Adrenal gland (tissue), 12 donors: ENCODE measurements around the gene PDE7B. TPM values are rescaled to one million over a fixed set of nuclear protein-coding genes. Genes with fewer than 3 reads are reported as not detected.

Source experiments
- DNase-seq, 7 donors: peaks; one replicate each; pipeline ENCODE4 v3.0.0-alpha.2; 2019 to 2020
- H3K27ac ChIP-seq, 5 donors: fragments of 200-600 bp; sonication (generic) in 4 of 5; 1 replicate in 3 of 5; 2 replicates in 2 of 5; pipeline versions ENCODE4 v1.5.1 to v1.8.0; 2016 to 2020; ENCODE audit warnings: mild to moderate bottlenecking in 1 of 5
- H3K27me3 ChIP-seq: fragments of 200-600 bp; 2 replicates; pipeline ENCODE4 v1.8.0; 2021
- H3K36me3 ChIP-seq, 2 donors: fragments of 200-600 bp; replicated peaks in 1 of 2; 1 replicate in 1 of 2; 2 replicates in 1 of 2; pipeline versions ENCODE4 v1.5.1 to v1.8.0; 2018 to 2022
- H3K4me1 ChIP-seq, 2 donors: fragments of 200-600 bp; replicated peaks in 1 of 2; 1 replicate in 1 of 2; 2 replicates in 1 of 2; pipeline versions ENCODE4 v1.5.1 to v1.8.0; 2018 to 2021
- H3K4me3 ChIP-seq, 4 donors: fragments of 200-600 bp; sonication (generic) in 3 of 4; one replicate each; pipeline ENCODE4 v1.5.1; 2016 to 2018
- H3K9me3 ChIP-seq, 3 donors: fragments of 200-600 bp; sonication (generic) in 1 of 3; replicated peaks in 1 of 3; 1 replicate in 2 of 3; 2 replicates in 1 of 3; pipeline versions ENCODE4 v1.5.1 to v1.8.0; 2016 to 2021
- POLR2A ChIP-seq, 2 donors: fragments of 450-650 bp; IDR thresholded peaks; one replicate each; pipeline ENCODE4 v1.6.1; 2017; ENCODE audit warnings: antibody characterized with exemption in 2 of 2, mild to moderate bottlenecking in 2 of 2, moderate library complexity in 1 of 2
- WGBS, 4 donors: extraction: QIAGEN DNeasy Blood & Tissue Kit in 2 of 4; methylation state at CpG; one replicate each; pipeline versions ENCODE4 v1.1.5 to v1.1.7; 2013 to 2017; 5-methylcytosine and 5-hydroxymethylcytosine counted together
- intact Hi-C, 2 donors: fragments of 100-400 bp; cut with DNase I; formaldehyde crosslinking; loops; one replicate each; pipeline versions ENCODE4 v1.14.1 to v1.15.0; 2022 to 2023
- polyA plus RNA-seq, 3 donors: library from polyadenylated mRNA; stranded (reverse); fragments of 200-250 nt in 2 of 3; fragments of 350-450 nt in 1 of 3; fragmentation: Illumina TruSeq in 1 of 3; extraction: RNeasy Lipid Tissue Mini Kit (QIAGEN cat#74804) in 1 of 3; gene quantifications; one replicate each; pipeline ENCODE4 v1.2.3, GENCODE V29; 2013 to 2014
- total RNA-seq, 9 donors: library from RNA; depleted of rRNA in 4 of 9; stranded (reverse); fragments of >200 nt in 4 of 9; fragments of 120-200 nt in 1 of 9; fragmentation: NEBNext Ultra II Directional in 1 of 9; extraction: Animal tissue kit (Norgen Biotek cat#: 25700) in 1 of 9; gene quantifications; one replicate each; pipeline versions ENCODE4 v1.1.0 to v1.2.4, GENCODE V29; 2013 to 2023
- TF ChIP-seq, protein P1 (sequence below), 6 experiments: fragments of 450-650 bp in 4 of 6; fragments of 200-600 bp in 2 of 6; sonication (generic) in 1 of 6; IDR thresholded peaks; 1 replicate in 5 of 6; 2 replicates in 1 of 6; pipeline versions ENCODE4 v1.5.1 to v1.8.0; 2016 to 2021; ENCODE audit warnings: antibody characterized with exemption in 6 of 6, mild to moderate bottlenecking in 2 of 6, moderate library complexity in 1 of 6
- donor health status: healthy with polysubstance abuse.
- donor health status: Bipolar disorder and iron deficiency.
- donor health status: DM: yes; HTN: yes; CAD: no.
- donor health status: DM: no; HTN: no; CAD: no.
- donor health status: DM: no; HTN: no; CAD: no.
- donor health status: DM: yes; HTN: yes; CAD: no.

Gene PDE7B
- total and polyA plus RNA-seq, 12 donors, result 1.3 to 11.5 (median 5.2) TPM

DNA sequence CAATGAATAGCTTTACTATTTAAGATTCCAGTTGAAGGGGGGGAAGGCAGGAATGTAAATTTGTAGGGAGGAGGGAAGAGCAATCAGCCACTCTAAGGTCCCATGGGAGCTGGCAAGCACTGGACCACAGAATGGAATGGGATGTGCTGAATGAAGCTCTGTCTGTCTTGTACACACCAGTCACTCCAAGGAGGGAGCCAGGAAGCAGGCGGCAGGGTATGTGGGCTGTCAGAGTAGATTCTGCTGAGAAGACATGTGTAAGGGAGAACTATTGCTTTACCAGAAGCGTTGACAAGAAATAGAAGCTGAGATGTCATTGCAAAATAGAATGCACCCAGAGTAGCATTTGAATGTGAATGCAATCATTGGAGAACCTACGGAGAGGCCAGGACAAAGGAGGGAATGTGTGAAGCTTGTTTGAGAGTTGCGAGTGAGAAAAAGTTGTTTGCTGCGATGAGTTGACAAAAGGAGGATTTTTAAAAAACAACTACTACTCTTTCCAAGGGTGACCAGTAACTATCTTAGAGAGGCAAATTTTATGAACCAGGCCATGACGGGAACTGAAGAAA is 25.2 kb upstream of the PDE7B start:
- no peaks in the 10 kb centered on the region for H3K4me1 ChIP-seq
- 84 to 91% (median 88%) methylated on average over 6 of the region's 6 CpGs for WGBS, 4 donors
- H3K27me3 ChIP-seq, result no peaks in the 10 kb centered on the region
- TF ChIP-seq, protein P1, sequence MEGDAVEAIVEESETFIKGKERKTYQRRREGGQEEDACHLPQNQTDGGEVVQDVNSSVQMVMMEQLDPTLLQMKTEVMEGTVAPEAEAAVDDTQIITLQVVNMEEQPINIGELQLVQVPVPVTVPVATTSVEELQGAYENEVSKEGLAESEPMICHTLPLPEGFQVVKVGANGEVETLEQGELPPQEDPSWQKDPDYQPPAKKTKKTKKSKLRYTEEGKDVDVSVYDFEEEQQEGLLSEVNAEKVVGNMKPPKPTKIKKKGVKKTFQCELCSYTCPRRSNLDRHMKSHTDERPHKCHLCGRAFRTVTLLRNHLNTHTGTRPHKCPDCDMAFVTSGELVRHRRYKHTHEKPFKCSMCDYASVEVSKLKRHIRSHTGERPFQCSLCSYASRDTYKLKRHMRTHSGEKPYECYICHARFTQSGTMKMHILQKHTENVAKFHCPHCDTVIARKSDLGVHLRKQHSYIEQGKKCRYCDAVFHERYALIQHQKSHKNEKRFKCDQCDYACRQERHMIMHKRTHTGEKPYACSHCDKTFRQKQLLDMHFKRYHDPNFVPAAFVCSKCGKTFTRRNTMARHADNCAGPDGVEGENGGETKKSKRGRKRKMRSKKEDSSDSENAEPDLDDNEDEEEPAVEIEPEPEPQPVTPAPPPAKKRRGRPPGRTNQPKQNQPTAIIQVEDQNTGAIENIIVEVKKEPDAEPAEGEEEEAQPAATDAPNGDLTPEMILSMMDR (IDR thresholded peaks at IDR 0.05), result no peak
- no peak for TF ChIP-seq POLR2A (IDR thresholded peaks at IDR 0.05)
- no peak for DNase-seq
- no peak overlapping the region for H3K27ac ChIP-seq
- H3K9me3 ChIP-seq, result no peaks in the 10 kb centered on the region
- H3K36me3 ChIP-seq, result no peaks in the 10 kb centered on the region
- intact Hi-C loops, result no loop called here
- H3K4me3 ChIP-seq, result no peak overlapping the region

DNA sequence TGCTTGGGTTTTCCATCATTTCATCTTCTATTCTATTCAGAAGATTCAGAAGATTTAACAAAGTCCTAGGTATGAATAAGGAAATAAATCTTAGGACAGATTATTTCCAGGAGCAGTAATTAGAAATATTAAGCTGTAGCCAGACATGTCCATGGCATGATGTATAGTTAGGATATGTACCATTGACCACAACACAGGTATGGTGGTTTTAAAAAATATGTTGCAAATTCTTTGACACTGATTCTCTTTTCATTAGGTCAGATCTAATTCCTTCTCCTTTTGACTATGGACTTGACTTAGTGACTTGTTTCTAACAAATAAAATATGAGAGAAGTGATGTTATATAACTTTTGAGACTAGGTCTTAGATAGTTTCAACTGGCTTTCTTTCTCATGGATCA is 23.5 kb upstream of the PDE7B start:
- Histone ChIP-seq H3K4me3 (no peak overlapping the region), H3K9me3 (no peaks in the 10 kb centered on the region), H3K27ac (no peak overlapping the region), H3K36me3 (no peaks in the 10 kb centered on the region), H3K4me1 (no peaks in the 10 kb centered on the region), H3K27me3 (no peaks in the 10 kb centered on the region)
- no peak for DNase-seq
- TF ChIP-seq POLR2A (IDR thresholded peaks at IDR 0.05), result no peak
- TF ChIP-seq, protein P1 (IDR thresholded peaks at IDR 0.05), result no peak
- intact Hi-C loops, result no loop called here

DNA sequence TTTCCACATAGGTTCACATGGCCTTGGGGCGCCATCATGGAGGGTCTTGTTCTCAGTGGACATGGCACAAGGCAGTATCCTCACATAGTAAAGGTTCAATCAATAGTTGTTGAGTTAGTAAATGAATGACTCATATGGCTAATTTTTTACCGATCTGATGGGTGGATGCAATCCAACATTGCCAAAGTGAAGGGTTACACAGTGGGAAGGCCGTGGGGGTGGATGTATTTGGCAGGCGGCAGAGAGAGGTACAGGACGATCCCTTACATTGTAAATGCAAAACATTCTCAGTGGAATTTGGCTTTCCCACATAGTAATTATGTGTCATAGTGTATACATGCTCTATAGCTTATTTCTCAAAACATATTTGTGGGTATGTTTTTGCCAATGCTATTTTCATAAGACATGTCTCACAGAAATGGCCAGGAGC is 21.0 kb upstream of the PDE7B start:
- TF ChIP-seq, protein P1 (IDR thresholded peaks at IDR 0.05), result no peak
- no peak for TF ChIP-seq POLR2A (IDR thresholded peaks at IDR 0.05)
- H3K27ac ChIP-seq, result no peak overlapping the region
- 85 to 95% (median 90%) methylated on average over 5 of the region's 5 CpGs for WGBS, 4 donors
- no peaks in the 10 kb centered on the region for H3K4me1 ChIP-seq
- H3K27me3 ChIP-seq, result no peaks in the 10 kb centered on the region
- no peak overlapping the region for H3K4me3 ChIP-seq
- no peaks in the 10 kb centered on the region for H3K9me3 ChIP-seq
- intact Hi-C loops, result no loop called here
- no peaks in the 10 kb centered on the region for H3K36me3 ChIP-seq
- no peak for DNase-seq

DNA sequence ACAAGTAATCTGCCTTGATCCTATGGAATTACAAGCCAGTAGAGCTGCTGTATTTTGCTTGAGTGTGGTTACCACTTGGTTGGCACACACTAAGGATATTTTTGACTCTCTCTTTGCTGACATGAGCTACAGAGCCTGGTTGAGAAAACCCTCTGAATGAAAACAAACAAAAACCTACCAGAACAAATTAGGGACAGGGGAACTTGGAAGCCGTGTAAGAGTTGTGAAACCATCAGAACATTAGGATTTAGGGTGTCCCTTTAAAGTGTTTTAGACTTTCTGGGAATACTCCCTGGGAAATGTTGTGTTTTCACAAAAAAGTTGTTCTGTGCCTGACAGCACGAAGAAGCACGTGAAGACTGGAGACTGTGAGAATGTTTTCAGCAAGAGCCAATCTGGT is 20.5 kb upstream of the PDE7B start:
- intact Hi-C loops, result no loop called here
- Histone ChIP-seq H3K36me3 (no peaks in the 10 kb centered on the region), H3K27me3 (no peaks in the 10 kb centered on the region), H3K9me3 (no peaks in the 10 kb centered on the region), H3K4me3 (no peak overlapping the region), H3K27ac (no peak overlapping the region), H3K4me1 (no peaks in the 10 kb centered on the region)
- no peak for TF ChIP-seq POLR2A (IDR thresholded peaks at IDR 0.05)
- TF ChIP-seq, protein P1 (IDR thresholded peaks at IDR 0.05), result no peak
- WGBS, 4 donors, result 75 to 86% (median 81%) methylated on average over 3 of the region's 3 CpGs
- no peak for DNase-seq
